ENCODE data around the gene OLFM1. TPM values are rescaled to one million over a fixed set of nuclear protein-coding genes. Genes with fewer than 3 reads are reported as not detected.

Gene OLFM1
- total RNA-seq, 4 donors from 2014 or later, result 5.3 to 15.0 (median 8.6) TPM

DNA sequence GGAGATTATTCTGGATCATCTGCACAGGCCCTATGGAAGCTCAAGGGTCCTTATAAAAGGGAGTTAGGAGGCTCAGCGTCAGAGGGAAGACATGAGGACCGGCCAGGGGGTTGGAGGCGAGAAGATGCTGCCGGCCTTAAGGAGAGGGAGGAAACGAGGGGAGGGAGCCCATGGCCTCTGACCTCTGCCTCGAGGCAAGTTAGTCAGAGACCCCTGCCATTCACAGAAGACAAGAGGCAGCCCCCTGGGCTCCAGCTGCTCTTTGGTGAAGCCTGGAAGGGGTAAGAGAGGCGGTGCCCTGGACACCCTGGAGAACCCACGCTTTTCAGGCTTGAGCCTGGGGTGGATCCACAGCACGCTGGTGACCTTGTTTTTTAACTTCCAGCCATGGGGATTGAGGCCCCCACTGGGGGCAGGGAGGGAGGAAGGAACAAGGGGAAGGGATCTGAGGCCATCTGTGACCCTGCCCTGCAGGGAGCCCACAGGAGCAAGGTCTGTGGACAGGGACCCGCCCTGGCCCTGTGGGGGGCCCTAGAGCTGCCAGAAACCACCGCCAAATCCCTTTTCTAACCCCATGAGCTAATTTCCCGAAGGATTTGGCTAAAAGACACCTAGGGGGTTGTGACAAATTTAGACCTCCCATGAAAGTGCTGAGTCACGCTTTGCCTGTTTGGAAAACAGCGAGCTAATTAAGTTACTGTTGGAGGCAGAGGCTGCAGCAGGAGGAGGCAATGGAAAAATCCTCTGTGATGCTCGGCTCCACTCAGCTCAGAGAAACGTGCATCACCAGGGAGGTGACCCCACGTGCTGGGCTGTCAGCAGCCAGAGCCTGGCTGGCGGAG is 49.7 kb downstream of the OLFM1 start:
- no peak overlapping the region for H3K4me3 ChIP-seq (ENCODE audit: low read depth, poor library complexity, severe bottlenecking)
- TF ChIP-seq POLR2A (IDR thresholded peaks at IDR 0.05), result no peak
- TF ChIP-seq, protein P1, sequence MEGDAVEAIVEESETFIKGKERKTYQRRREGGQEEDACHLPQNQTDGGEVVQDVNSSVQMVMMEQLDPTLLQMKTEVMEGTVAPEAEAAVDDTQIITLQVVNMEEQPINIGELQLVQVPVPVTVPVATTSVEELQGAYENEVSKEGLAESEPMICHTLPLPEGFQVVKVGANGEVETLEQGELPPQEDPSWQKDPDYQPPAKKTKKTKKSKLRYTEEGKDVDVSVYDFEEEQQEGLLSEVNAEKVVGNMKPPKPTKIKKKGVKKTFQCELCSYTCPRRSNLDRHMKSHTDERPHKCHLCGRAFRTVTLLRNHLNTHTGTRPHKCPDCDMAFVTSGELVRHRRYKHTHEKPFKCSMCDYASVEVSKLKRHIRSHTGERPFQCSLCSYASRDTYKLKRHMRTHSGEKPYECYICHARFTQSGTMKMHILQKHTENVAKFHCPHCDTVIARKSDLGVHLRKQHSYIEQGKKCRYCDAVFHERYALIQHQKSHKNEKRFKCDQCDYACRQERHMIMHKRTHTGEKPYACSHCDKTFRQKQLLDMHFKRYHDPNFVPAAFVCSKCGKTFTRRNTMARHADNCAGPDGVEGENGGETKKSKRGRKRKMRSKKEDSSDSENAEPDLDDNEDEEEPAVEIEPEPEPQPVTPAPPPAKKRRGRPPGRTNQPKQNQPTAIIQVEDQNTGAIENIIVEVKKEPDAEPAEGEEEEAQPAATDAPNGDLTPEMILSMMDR (IDR thresholded peaks at IDR 0.05), result no peak
- 39 to 40% methylated on average over 18 of the region's 18 CpGs for WGBS, 2 donors
- intact Hi-C loops (cut with DNase I; ENCODE audit: low total_unique reads), result no loop called here
- no peak for DNase-seq (ENCODE audit: low spot score in 2 of 2)

DNA sequence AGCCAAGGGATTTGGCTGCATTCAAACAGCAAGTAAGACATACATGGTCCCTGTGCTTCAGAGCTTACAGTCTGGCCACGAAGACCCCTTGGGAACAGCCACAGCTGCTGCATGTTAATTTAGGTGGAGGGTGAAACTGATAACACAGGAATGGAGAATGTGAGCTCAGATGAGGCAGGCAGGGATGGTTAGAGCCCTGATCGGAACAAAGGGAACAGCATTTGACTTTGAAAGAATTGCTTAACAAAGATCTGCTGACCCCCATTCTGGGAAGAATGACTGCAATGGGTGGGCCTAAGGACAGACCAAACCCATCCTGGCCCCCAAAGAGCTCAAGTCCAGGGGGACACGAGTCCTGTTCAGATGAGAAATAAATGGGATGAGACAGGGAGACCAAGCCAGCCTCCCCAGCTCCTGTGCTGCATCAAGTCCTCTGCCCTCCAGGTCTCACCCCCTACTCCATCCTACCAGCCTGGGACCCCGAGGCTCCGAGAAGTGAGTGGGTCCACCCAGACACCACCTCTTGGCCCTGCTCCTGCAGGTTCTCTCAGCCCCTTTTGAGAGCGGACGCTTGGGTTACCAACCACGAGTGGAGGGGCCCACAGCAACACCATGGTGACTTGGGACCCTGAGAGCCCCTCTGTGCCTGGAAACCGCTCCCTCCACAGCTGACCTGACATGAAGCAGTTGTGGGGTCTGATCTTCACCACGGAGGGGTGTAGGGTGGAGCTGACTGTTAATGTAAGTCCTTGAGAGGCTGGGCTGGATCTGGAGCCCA is 50.8 kb downstream of the OLFM1 start:
- no peak for TF ChIP-seq POLR2A (IDR thresholded peaks at IDR 0.05)
- TF ChIP-seq, protein P1 (IDR thresholded peaks at IDR 0.05), result no peak
- intact Hi-C loops (cut with DNase I; ENCODE audit: low total_unique reads), result no loop called here
- 95 to 96% methylated on average over 10 of the region's 10 CpGs for WGBS, 2 donors
- H3K4me3 ChIP-seq (ENCODE audit: low read depth, poor library complexity, severe bottlenecking), result no peak overlapping the region
- DNase-seq (ENCODE audit: low spot score in 2 of 2), result no peak

DNA sequence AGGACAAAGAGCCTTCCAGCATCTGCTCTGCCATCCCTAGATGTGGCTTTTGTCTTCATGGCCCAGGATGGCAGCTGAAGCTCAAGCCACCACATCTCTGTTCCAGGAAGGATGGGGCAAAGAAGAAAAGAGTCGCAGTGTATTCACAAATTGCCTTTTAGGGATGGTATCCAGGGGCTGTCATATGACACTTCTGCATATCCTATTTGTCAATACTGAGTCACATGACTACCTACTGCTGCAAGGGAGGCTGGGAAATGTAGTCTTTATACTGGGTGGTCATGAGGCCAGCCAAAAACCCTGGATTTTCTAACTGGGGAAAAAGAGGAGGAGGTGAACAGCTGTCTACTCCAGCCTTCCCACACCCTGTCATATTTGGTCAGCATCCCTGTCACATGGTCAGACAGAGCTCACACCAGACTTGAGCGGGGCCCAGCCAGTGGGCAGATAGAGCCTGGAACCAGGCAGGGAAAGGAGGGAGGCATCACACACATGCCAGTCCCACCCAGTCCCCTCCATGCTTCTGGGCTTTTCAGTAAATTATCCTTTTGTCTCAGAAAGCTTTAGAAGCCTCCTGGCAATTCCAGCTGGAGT is 52.0 kb downstream of the OLFM1 start:
- intact Hi-C loops (cut with DNase I; ENCODE audit: low total_unique reads), result no loop called here
- H3K4me3 ChIP-seq (ENCODE audit: low read depth, poor library complexity, severe bottlenecking), result no peak overlapping the region
- TF ChIP-seq, protein P1 (IDR thresholded peaks at IDR 0.05), result no peak
- no peak for TF ChIP-seq POLR2A (IDR thresholded peaks at IDR 0.05)
- 90 to 95% methylated on average over 2 of the region's 2 CpGs for WGBS, 2 donors
- no peak for DNase-seq (ENCODE audit: low spot score in 2 of 2)

DNA sequence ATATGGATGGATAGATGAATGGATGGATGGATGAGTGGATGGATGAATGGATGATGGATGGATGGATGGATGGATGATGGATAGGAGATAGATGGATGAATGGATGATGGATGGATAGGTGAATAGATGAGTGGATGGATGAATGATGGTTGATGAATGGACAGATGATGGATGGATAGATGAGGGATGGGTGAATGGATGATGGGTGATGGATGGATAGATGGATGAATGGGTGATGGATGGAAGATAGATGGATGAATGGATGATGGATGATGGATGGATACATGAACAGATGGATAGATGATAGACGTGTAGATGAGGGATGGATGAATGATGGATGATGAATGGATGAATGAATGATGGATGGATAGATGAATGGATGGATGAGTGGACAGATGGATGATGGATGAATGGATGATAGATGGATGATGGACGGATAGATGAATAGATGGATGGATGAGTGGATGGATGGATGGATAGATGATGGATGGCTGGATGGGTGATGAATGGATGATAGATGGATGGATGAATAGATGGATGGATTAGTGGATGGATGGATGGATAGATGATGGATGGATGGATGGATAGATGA is 53.8 kb downstream of the OLFM1 start:
- no peak for DNase-seq (ENCODE audit: low spot score in 2 of 2)
- H3K4me3 ChIP-seq (ENCODE audit: low read depth, poor library complexity, severe bottlenecking), result no peak overlapping the region
- intact Hi-C loops (cut with DNase I; ENCODE audit: low total_unique reads), result no loop called here
- WGBS, 2 donors, result 90 to 92% methylated on average over 2 of the region's 2 CpGs
- TF ChIP-seq, protein P1 (IDR thresholded peaks at IDR 0.05), result no peak
- TF ChIP-seq POLR2A (IDR thresholded peaks at IDR 0.05), result no peak

DNA sequence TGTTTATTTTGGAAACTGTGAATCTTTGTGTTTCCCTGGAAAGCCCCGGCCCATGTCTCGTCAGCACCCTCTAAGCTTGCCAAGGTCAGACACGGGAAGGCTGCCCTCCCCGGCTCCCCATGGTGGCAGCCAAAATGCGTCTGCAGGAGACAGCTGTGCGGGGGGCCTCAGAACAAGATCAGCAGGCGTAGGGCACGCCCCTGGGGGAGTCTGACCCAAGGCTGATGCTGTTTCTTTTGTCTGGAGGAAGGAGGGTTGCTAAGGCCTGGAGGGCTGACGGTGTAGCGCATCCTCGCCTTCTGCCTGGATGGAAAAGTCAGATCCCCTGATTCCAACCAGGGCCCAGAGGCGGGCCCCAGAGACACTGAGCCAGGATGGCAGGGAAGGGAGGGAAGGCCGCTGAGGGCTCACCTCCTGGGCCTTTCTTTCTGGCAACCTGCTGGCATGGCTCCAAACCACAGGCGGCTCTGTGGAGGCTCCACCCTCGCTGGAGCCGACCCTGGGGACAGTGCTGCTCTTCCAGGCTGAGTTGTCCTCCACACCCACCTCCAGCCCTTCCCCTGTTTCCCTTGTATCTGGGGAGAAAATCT is 57.2 kb downstream of the OLFM1 start:
- TF ChIP-seq, protein P1 (IDR thresholded peaks at IDR 0.05), result no peak
- TF ChIP-seq POLR2A (IDR thresholded peaks at IDR 0.05), result no peak
- intact Hi-C loops (cut with DNase I; ENCODE audit: low total_unique reads), result no loop called here
- no peak overlapping the region for H3K4me3 ChIP-seq (ENCODE audit: low read depth, poor library complexity, severe bottlenecking)
- 19 to 20% methylated on average over 16 of the region's 16 CpGs for WGBS, 2 donors
- no peak for DNase-seq (ENCODE audit: low spot score in 2 of 2)

Data from lower leg skin (tissue), 4 donors.